ENCODE data around the gene C12orf54. TPM values are rescaled to one million over a fixed set of nuclear protein-coding genes. Genes with fewer than 3 reads are reported as not detected.
A peak's percentile ranks its signal among the peaks of the same experiment; 100 is the strongest.
"Not testable (repeated sequence)": the region's sequence is repeated elsewhere in the genome, so short reads cannot be mapped to it uniquely, and the experiment has no call there.

Gene C12orf54
- total RNA-seq (ENCODE audit: low replicate concordance): not detected in 2 replicates

- Histone ChIP-seq H3K4me1 (no peaks in the 10 kb centered on the region), H2AFZ (replicated peaks) (no peak within 1 kb of the TSS), H3K36me3 (no peaks in the 10 kb centered on the region), H4K20me1 (ENCODE audit: low read depth) (no peaks in the 10 kb centered on the region), H3K9me3 (ENCODE audit: low read depth) (no peaks in the 10 kb centered on the region), H3K9ac (no peak within 1 kb of the TSS), H3K79me2 (ENCODE audit: low read depth) (no peaks in the 10 kb centered on the region), H3K4me2 (no peak within 1 kb of the TSS), H3K4me3 (no peak within 1 kb of the TSS), H3K27ac (no peak within 1 kb of the TSS), H3F3A (ENCODE audit: low read depth) (no peaks in the 10 kb centered on the region), H3K27me3 (no peaks in the 10 kb centered on the region)
- no peaks in the 10 kb centered on the region for H3K27me3 Mint-ChIP-seq (ENCODE audit: insufficient read depth, low read depth)
- H3K9me3 Mint-ChIP-seq: no peaks in the 10 kb centered on the region
- no peaks in the 10 kb centered on the region for H3K4me1 Mint-ChIP-seq
- H3K27ac Mint-ChIP-seq: no peak within 1 kb of the TSS
- TF ChIP-seq EZH2phosphoT487 (IDR thresholded peaks at IDR 0.05): no peak
- no peak for TF ChIP-seq EZH2 (IDR thresholded peaks at IDR 0.05)
- TF ChIP-seq CTCF (IDR thresholded peaks at IDR 0.05): no peak
- no peak within 1 kb of the TSS for H3K4me3 Mint-ChIP-seq
- no peaks in the 10 kb centered on the region for H3K36me3 Mint-ChIP-seq
- no peak for DNase-seq (ENCODE audit: low spot score)
These were observed at the start of gene C12orf54 for GRCh38 chr12:48482198-48482597. C12orf54 (plus strand) TSS chr12:48482498; CDS start chr12:48483297, 799 bp downstream.

GRCh38 chr12:48434016-48434415 lies 48.3 kb upstream of the C12orf54 start:
- H3K9me3 Mint-ChIP-seq: peaks cover 50% of the 10 kb centered on the region

GRCh38 chr12:48441069-48441468 lies 41.2 kb upstream of the C12orf54 start:
- Histone ChIP-seq H3K36me3 (no peaks in the 10 kb centered on the region), H4K20me1 (ENCODE audit: low read depth) (no peaks in the 10 kb centered on the region), H3K27me3 (no peaks in the 10 kb centered on the region), H3K4me3 (no peak overlapping the region), H3F3A (ENCODE audit: low read depth) (peaks cover 12% of the 10 kb centered on the region), H3K79me2 (ENCODE audit: low read depth) (no peaks in the 10 kb centered on the region), H3K4me1 (peaks cover 48% of the 10 kb centered on the region), H3K9ac (no peak overlapping the region), H3K27ac (no peak overlapping the region), H2AFZ (replicated peaks) (no peak overlapping the region), H3K9me3 (ENCODE audit: low read depth) (no peaks in the 10 kb centered on the region), H3K4me2 (peak overlapping the region; percentile 25)
- Mint-ChIP-seq H3K4me1 (peaks cover 46% of the 10 kb centered on the region), H3K27ac (peak overlapping the region; percentile 72), H3K4me3 (no peak overlapping the region), H3K27me3 (ENCODE audit: insufficient read depth, low read depth) (no peaks in the 10 kb centered on the region), H3K9me3 (peaks cover 14% of the 10 kb centered on the region), H3K36me3 (no peaks in the 10 kb centered on the region)
- DNase-seq (ENCODE audit: low spot score): peak; percentile 78
- no peak for TF ChIP-seq EZH2 (IDR thresholded peaks at IDR 0.05)
- TF ChIP-seq CTCF (IDR thresholded peaks at IDR 0.05): no peak
- no peak for TF ChIP-seq EZH2phosphoT487 (IDR thresholded peaks at IDR 0.05)

More at GRCh38 chr12:48434016-48434415, 48.3 kb upstream of the C12orf54 start:
- not testable (repeated sequence) for H3K27ac ChIP-seq; H3K79me2 ChIP-seq (ENCODE audit: low read depth); H3K36me3 Mint-ChIP-seq; H3K9ac ChIP-seq; H3K36me3 ChIP-seq; H3K4me3 Mint-ChIP-seq; H3K27me3 Mint-ChIP-seq (ENCODE audit: insufficient read depth, low read depth); H3K4me1 ChIP-seq; H3K9me3 ChIP-seq (ENCODE audit: low read depth); H3F3A ChIP-seq (ENCODE audit: low read depth); H2AFZ ChIP-seq (replicated peaks); H4K20me1 ChIP-seq (ENCODE audit: low read depth); H3K4me2 ChIP-seq; H3K4me3 ChIP-seq; H3K27me3 ChIP-seq; H3K27ac Mint-ChIP-seq; H3K4me1 Mint-ChIP-seq; DNase-seq (ENCODE audit: low spot score)

GRCh38 chr12:48442179-48442847 lies 40.0 kb upstream of the C12orf54 start:
- no peak overlapping the region for H3K27ac ChIP-seq
- Mint-ChIP-seq H3K27me3 (ENCODE audit: insufficient read depth, low read depth) (no peaks in the 10 kb centered on the region), H3K4me1 (peaks cover 52% of the 10 kb centered on the region), H3K4me3 (no peak overlapping the region), H3K27ac (peak overlapping the region; percentile 68), H3K9me3 (peaks cover 8% of the 10 kb centered on the region), H3K36me3 (no peaks in the 10 kb centered on the region)
- H3F3A ChIP-seq (ENCODE audit: low read depth): peaks cover 16% of the 10 kb centered on the region
- peaks cover 60% of the 10 kb centered on the region for H3K4me1 ChIP-seq
- peak; percentile 30 for DNase-seq (ENCODE audit: low spot score)
- peak overlapping the region; percentile 75 for H2AFZ ChIP-seq (replicated peaks)
- no peak overlapping the region for H3K9ac ChIP-seq
- no peaks in the 10 kb centered on the region for H3K36me3 ChIP-seq
- H3K27me3 ChIP-seq: no peaks in the 10 kb centered on the region
- H3K4me2 ChIP-seq: peak overlapping the region; percentile 25
- H3K4me3 ChIP-seq: no peak overlapping the region
- TF ChIP-seq EZH2phosphoT487 (IDR thresholded peaks at IDR 0.05) (no peak), CTCF (IDR thresholded peaks at IDR 0.05) (peak; percentile 23)
- no peaks in the 10 kb centered on the region for H4K20me1 ChIP-seq (ENCODE audit: low read depth)
- no peaks in the 10 kb centered on the region for H3K9me3 ChIP-seq (ENCODE audit: low read depth)
- H3K79me2 ChIP-seq (ENCODE audit: low read depth): no peaks in the 10 kb centered on the region
